GM23338 (cell line): ENCODE results near the gene TMEM59L. TPM values are rescaled to one million over a fixed set of nuclear protein-coding genes. Genes with fewer than 3 reads are reported as not detected.

Experiments
- ATAC-seq: fragments of 200-7000 bp; cut with Tn5 transposase; 3 replicates; pipeline ENCODE4 v1.9.1; 2020
- DNase-seq: peaks from one replicate; pipeline ENCODE4 v3.0.0-alpha.2; 2015; ENCODE audit warnings: low spot score
- H2AFZ ChIP-seq: fragments of 200-600 bp; sonication (generic); 2 replicates; pipeline ENCODE4 v1.8.0; 2016; ENCODE audit warnings: antibody characterized with exemption, mild to moderate bottlenecking, moderate library complexity
- H3F3A ChIP-seq: fragments of 200-600 bp; sonication (generic); replicated peaks from 2 replicates; pipeline ENCODE4 v1.8.0; 2017; ENCODE audit warnings: antibody characterized with exemption, mixed run types, low read depth
- H3K27ac ChIP-seq: fragments of 200-600 bp; sonication (generic); 2 replicates; pipeline ENCODE4 v1.6.1; 2016; ENCODE audit warnings: low read depth
- H3K27me3 ChIP-seq: fragments of 200-600 bp; sonication (generic); 2 replicates; pipeline ENCODE4 v1.8.0; 2016; ENCODE audit warnings: mild to moderate bottlenecking, mixed run types, moderate library complexity; ENCODE audit not compliant: insufficient read depth
- H3K36me3 ChIP-seq: fragments of 200-600 bp; sonication (generic); 2 replicates; pipeline ENCODE4 v1.8.0; 2016; ENCODE audit warnings: mild to moderate bottlenecking; ENCODE audit not compliant: insufficient read depth
- H3K4me1 ChIP-seq: fragments of 200-600 bp; sonication (generic); 2 replicates; pipeline ENCODE4 v1.8.0; 2016; ENCODE audit warnings: mild to moderate bottlenecking, moderate library complexity; ENCODE audit not compliant: insufficient read depth
- H3K4me2 ChIP-seq: fragments of 200-600 bp; sonication (generic); 2 replicates; pipeline ENCODE4 v1.7.1; 2017; ENCODE audit warnings: mixed run types
- H3K4me3 ChIP-seq: fragments of 200-600 bp; sonication (generic); 2 replicates; pipeline ENCODE4 v1.6.1; 2016; ENCODE audit warnings: mixed run types
- H3K79me2 ChIP-seq: fragments of 200-600 bp; sonication (generic); replicated peaks from 2 replicates; pipeline ENCODE4 v1.8.0; 2017; ENCODE audit warnings: mild to moderate bottlenecking; ENCODE audit not compliant: insufficient read depth
- H3K9me2 ChIP-seq: fragments of 200-600 bp; sonication (generic); 2 replicates; pipeline ENCODE4 v1.8.0; 2017; ENCODE audit not compliant: insufficient read depth
- H4K20me1 ChIP-seq: fragments of 200-600 bp; sonication (generic); replicated peaks from 2 replicates; pipeline ENCODE4 v1.8.0; 2017; ENCODE audit warnings: mild to moderate bottlenecking; ENCODE audit not compliant: insufficient read depth
- H3K27ac Mint-ChIP-seq: 2 replicates; pipeline ENCODE4 v1.8.0; 2020; ENCODE audit warnings: inconsistent platforms, mild to moderate bottlenecking, moderate library complexity, mixed read lengths
- H3K27me3 Mint-ChIP-seq: 3 replicates; pipeline ENCODE4 v1.8.0; 2022; ENCODE audit warnings: low read depth, mild to moderate bottlenecking, moderate library complexity, mixed read lengths, inconsistent platforms; ENCODE audit not compliant: insufficient read depth, poor library complexity
- H3K36me3 Mint-ChIP-seq: 3 replicates; pipeline ENCODE4 v1.8.0; 2021; ENCODE audit warnings: low read depth, mild to moderate bottlenecking, inconsistent platforms, moderate library complexity, mixed read lengths
- H3K4me1 Mint-ChIP-seq: 3 replicates; pipeline ENCODE4 v1.8.0; 2020; ENCODE audit warnings: mild to moderate bottlenecking, inconsistent platforms, mixed read lengths
- H3K4me3 Mint-ChIP-seq: 3 replicates; pipeline ENCODE4 v1.8.0; 2021; ENCODE audit warnings: moderate library complexity, mild to moderate bottlenecking, inconsistent platforms, mixed read lengths
- H3K9me3 Mint-ChIP-seq: 3 replicates; pipeline ENCODE4 v1.8.0; 2020; ENCODE audit warnings: moderate library complexity, mild to moderate bottlenecking, inconsistent platforms, mixed read lengths
- CTCF ChIP-seq, 2 experiments: fragments of 200-600 bp in 1 of 2; sonication (generic) in 1 of 2; conservative IDR thresholded peaks; 2 replicates each; pipeline versions ENCODE4 v1.5.1 to v1.6.1; 2016 to 2017; ENCODE audit warnings: antibody characterized with exemption in 2 of 2, low read depth in 2 of 2, mild to moderate bottlenecking in 2 of 2, moderate library complexity in 1 of 2
- EZH2 ChIP-seq: fragments of 200-600 bp; sonication (generic); IDR thresholded peaks from one replicate; pipeline ENCODE4 v1.8.0; 2017; ENCODE audit warnings: antibody characterized with exemption, mild to moderate bottlenecking, low read depth; ENCODE audit not compliant: unreplicated experiment
- EZH2phosphoT487 ChIP-seq: fragments of 200-600 bp; sonication (generic); IDR thresholded peaks from one replicate; pipeline ENCODE4 v1.8.1; 2018; ENCODE audit warnings: antibody characterized with exemption; ENCODE audit not compliant: unreplicated experiment
- POLR2AphosphoS5 ChIP-seq: IDR thresholded peaks from 2 replicates; pipeline ENCODE4 v1.6.1; 2016; ENCODE audit warnings: antibody characterized with exemption, low read depth
- STAT1 ChIP-seq: IDR thresholded peaks from one replicate; pipeline ENCODE4 v1.6.1; 2016; ENCODE audit warnings: antibody characterized with exemption; ENCODE audit not compliant: unreplicated experiment
- ZNF114 ChIP-seq: fragments of 250-450 bp; sonication (Bioruptor Pico); IDR thresholded peaks from 2 replicates; pipeline ENCODE4 v1.5.0; 2020; ENCODE audit warnings: mild to moderate bottlenecking, moderate library complexity
- ZNF331 ChIP-seq: fragments of 250-450 bp; sonication (Bioruptor Pico); IDR thresholded peaks from 2 replicates; pipeline ENCODE4 v1.5.0; 2020; ENCODE audit warnings: low read depth, mild to moderate bottlenecking, moderate library complexity
- polyA plus RNA-seq: library from polyadenylated mRNA; unstranded; fragments of >200 nt; fragmentation: Nextera tagmentation; extraction: Ambion mirVana; gene quantifications from 2 replicates; pipeline ENCODE4 v1.2.1, GENCODE V29; 2016
- total RNA-seq: library from RNA; depleted of rRNA; stranded (reverse); fragments of >200 nt; shearing (Covaris generic); gene quantifications from 2 replicates; pipeline ENCODE4 v1.2.3, GENCODE V29; 2014

The TMEM59L gene
- total and polyA plus RNA-seq, 2 experiments from 2014 or later: 9.8 to 15.7 TPM

- Mint-ChIP-seq H3K4me3 (peak overlapping the region; percentile 67), H3K36me3 (peaks cover 2% of the 10 kb centered on the region; the same call in 1 of the 3 replicates), H3K4me1 (peaks cover 41% of the 10 kb centered on the region), H3K9me3 (no peaks in the 10 kb centered on the region; the same call in 2 of the 3 replicates), H3K27ac (no peak overlapping the region), H3K27me3 (peaks cover 87% of the 10 kb centered on the region)
- H3K27ac ChIP-seq: no peak overlapping the region
- no peaks in the 10 kb centered on the region for H3K79me2 ChIP-seq
- peak; percentile 39 for DNase-seq
- peak overlapping the region; percentile 96 for H3K4me2 ChIP-seq
- no peak for TF ChIP-seq CTCF (conservative IDR thresholded peaks at IDR 0.05; ENCODE audit: low read depth in 2 of 2)
- TF ChIP-seq STAT1: no peak
- TF ChIP-seq ZNF114 (CRISPR knock-in tag): no peak
- TF ChIP-seq POLR2AphosphoS5: no peak
- peak; percentile 87 for TF ChIP-seq EZH2
- no peak for TF ChIP-seq EZH2phosphoT487
- peak overlapping the region; percentile 57 for H3K4me3 ChIP-seq
- H2AFZ ChIP-seq: no peak overlapping the region
- 0 out of 2 replicates have a peak, but pooled peaks cover 7% of the 10 kb centered on the region for H4K20me1 ChIP-seq
- H3K27me3 ChIP-seq: peaks cover 96% of the 10 kb centered on the region
- H3K4me1 ChIP-seq: peaks cover 46% of the 10 kb centered on the region
- peaks cover 34% of the 10 kb centered on the region for H3F3A ChIP-seq
- no peaks in the 10 kb centered on the region for H3K9me2 ChIP-seq
- H3K36me3 ChIP-seq: no peaks in the 10 kb centered on the region
- no peak for ATAC-seq
Observed at GRCh38 chr19:18605546-18606280, 7.0 kb upstream of the TMEM59L start.

DNA sequence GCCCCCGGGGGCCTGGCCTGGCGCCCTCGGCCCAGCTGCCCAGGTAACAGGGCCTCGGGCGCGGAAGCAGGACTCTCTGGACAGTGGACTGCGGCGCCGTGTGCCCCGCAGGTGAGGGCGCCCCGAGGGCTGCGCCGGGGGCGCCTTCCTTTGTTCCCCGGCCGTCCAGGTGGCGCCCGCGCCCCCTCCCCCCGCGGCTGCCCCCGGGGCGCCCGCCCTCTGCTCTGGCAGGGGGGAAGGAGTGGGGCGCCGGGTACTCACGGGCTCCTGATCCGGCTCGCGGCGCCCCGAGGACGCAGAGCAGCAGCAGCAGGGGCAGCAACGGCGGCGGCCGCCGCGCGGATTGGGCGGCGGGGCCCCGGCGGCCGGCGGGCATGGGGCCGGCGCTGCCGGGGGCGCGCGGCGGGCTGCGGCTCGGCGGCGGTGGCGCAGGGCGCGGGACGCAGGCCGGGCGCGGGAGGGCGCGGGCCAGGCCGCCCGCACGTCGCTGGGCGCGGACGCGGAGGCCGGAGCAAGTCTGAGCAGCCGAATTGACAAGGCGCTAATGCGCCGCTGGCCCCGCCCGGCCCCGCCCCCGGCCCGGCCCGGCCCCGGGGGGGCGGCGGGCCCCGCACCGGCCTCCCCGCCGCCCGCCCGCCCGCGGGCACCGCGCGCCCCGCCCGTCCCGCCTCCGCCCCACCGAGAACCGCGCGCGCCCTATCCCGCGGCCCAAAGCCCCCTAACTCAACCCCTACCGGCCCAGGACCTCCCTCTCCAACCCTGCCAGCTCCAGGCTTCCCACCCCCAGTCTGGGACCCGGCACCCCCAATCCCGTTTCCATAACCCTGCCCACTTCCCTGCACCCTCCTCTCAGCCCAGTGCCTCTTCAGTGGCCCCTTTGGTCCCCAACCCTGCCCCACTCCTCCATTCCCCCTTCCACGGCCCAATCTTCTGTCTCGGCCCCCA is 6.1 kb upstream of the TMEM59L start, which contains the start of gene CRLF1:
Gene CRLF1 (minus strand): TSS at position 519 of the 945 bp plus-strand sequence. CDS start 143 bp downstream, at position 376.
- DNase-seq (peak; percentile 46), ATAC-seq (no peak)
- Histone ChIP-seq H3K4me1 (peaks cover 53% of the 10 kb centered on the region), H3K27me3 (peaks cover 96% of the 10 kb centered on the region), H3K9me2 (no peaks in the 10 kb centered on the region), H3K36me3 (no peaks in the 10 kb centered on the region), H3K4me2 (peak within 1 kb of the TSS; percentile 96), H2AFZ (no peak within 1 kb of the TSS; the same call in 1 of the 2 replicates), H3K27ac (no peak within 1 kb of the TSS), H4K20me1 (0 out of 2 replicates have a peak, but pooled peaks cover 7% of the 10 kb centered on the region), H3F3A (peaks cover 37% of the 10 kb centered on the region), H3K4me3 (peak within 1 kb of the TSS; percentile 57), H3K79me2 (no peaks in the 10 kb centered on the region)
- H3K4me3 Mint-ChIP-seq: peak within 1 kb of the TSS; percentile 67
- peaks cover 84% of the 10 kb centered on the region for H3K27me3 Mint-ChIP-seq
- no peaks in the 10 kb centered on the region; the same call in 2 of the 3 replicates for H3K9me3 Mint-ChIP-seq
- no peak within 1 kb of the TSS for H3K27ac Mint-ChIP-seq
- peaks cover 46% of the 10 kb centered on the region for H3K4me1 Mint-ChIP-seq
- TF ChIP-seq EZH2: peak; percentile 54
- no peak for TF ChIP-seq ZNF331 (CRISPR knock-in tag)
- peaks cover 2% of the 10 kb centered on the region; the same call in 1 of the 3 replicates for H3K36me3 Mint-ChIP-seq
